ENCODE measurements around the gene KRTAP10-12.

DNA sequence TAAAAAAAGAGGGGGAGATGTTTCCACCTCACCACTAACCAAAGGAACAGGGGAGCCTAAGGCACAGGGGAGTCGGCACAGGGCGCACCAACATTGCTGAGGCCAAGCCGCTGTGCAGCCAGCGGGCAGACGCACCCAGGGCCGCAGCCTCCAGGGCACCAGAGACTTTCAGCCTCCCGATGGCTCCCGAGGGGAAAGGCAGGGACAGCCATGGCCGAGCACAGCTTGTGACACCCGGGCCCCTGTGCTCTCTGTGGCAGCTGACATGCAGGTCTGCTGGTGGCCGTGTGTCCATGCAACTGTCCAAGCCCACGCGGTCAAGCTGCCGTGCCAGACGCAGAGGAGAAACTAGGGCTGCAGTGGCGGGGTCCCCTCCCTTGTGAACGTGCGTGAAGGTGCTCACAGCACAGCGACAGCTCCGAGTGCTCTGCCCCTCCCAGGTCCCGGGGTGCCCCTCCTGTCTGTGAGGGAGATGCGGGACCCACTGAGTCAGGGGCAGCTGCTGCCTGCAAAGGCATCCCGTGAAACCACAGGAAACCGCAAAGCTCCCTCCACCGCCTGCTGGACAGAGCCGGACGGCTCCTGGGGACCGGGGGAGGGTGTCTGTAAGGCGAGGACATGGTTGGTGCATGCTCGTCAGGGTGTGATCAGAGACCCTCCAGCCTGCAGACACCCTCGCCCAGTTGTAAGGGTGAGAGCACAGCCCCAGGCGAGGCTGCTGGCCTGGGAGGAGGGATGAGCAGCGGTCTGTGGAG, 48.2 kb upstream of the KRTAP10-12 start:
- TF ChIP-seq, protein P1, sequence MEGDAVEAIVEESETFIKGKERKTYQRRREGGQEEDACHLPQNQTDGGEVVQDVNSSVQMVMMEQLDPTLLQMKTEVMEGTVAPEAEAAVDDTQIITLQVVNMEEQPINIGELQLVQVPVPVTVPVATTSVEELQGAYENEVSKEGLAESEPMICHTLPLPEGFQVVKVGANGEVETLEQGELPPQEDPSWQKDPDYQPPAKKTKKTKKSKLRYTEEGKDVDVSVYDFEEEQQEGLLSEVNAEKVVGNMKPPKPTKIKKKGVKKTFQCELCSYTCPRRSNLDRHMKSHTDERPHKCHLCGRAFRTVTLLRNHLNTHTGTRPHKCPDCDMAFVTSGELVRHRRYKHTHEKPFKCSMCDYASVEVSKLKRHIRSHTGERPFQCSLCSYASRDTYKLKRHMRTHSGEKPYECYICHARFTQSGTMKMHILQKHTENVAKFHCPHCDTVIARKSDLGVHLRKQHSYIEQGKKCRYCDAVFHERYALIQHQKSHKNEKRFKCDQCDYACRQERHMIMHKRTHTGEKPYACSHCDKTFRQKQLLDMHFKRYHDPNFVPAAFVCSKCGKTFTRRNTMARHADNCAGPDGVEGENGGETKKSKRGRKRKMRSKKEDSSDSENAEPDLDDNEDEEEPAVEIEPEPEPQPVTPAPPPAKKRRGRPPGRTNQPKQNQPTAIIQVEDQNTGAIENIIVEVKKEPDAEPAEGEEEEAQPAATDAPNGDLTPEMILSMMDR (IDR thresholded peaks at IDR 0.05; ENCODE audit: low read length): no peak
- TF ChIP-seq EZH2phosphoT487 (IDR thresholded peaks at IDR 0.05; ENCODE audit: low read length) (no peak), EZH2 (optimal IDR thresholded peaks at IDR 0.05; ENCODE audit: low read depth, low read length) (no peak)
